ENCODE measurements around the gene ZNF236. TPM values are rescaled to one million over a fixed set of nuclear protein-coding genes. Genes with fewer than 3 reads are reported as not detected.

The ZNF236 gene
- total RNA-seq, 1 donor from 2014 or later = 19.4 TPM

GRCh38 chr18:76948345-76948744 lies 126.0 kb downstream of the ZNF236 start:
- peaks cover 1% of the 10 kb centered on the region for H3K27me3 Mint-ChIP-seq (ENCODE audit: unreplicated experiment)
- H3K9me3 Mint-ChIP-seq (ENCODE audit: unreplicated experiment) = no peaks in the 10 kb centered on the region
- H3K4me3 Mint-ChIP-seq (ENCODE audit: unreplicated experiment) = no peak overlapping the region
- no peaks in the 10 kb centered on the region for H3K4me1 Mint-ChIP-seq (ENCODE audit: unreplicated experiment)
- no peak for TF ChIP-seq CTCF (IDR thresholded peaks at IDR 0.05; ENCODE audit: unreplicated experiment)
- no peak overlapping the region for H3K27ac Mint-ChIP-seq (ENCODE audit: unreplicated experiment)
- no peak for DNase-seq (ENCODE audit: low spot score)
- peaks cover 38% of the 10 kb centered on the region for H3K36me3 Mint-ChIP-seq (ENCODE audit: low read depth, unreplicated experiment)

- no peak for TF ChIP-seq CTCF (IDR thresholded peaks at IDR 0.05; ENCODE audit: unreplicated experiment)
- DNase-seq (ENCODE audit: low spot score) = no peak
- no peaks in the 10 kb centered on the region for H3K4me1 Mint-ChIP-seq (ENCODE audit: unreplicated experiment)
- H3K4me3 Mint-ChIP-seq (ENCODE audit: unreplicated experiment) = no peak overlapping the region
- H3K36me3 Mint-ChIP-seq (ENCODE audit: low read depth, unreplicated experiment) = peaks cover 31% of the 10 kb centered on the region
- H3K27me3 Mint-ChIP-seq (ENCODE audit: unreplicated experiment) = peaks cover 2% of the 10 kb centered on the region
- no peaks in the 10 kb centered on the region for H3K9me3 Mint-ChIP-seq (ENCODE audit: unreplicated experiment)
- H3K27ac Mint-ChIP-seq (ENCODE audit: unreplicated experiment) = no peak overlapping the region
These were observed 129.3 kb downstream of the ZNF236 start for GRCh38 chr18:76951456-76952247.

GRCh38 chr18:76952747-76953146 lies 130.4 kb downstream of the ZNF236 start:
- Mint-ChIP-seq H3K36me3 (ENCODE audit: low read depth, unreplicated experiment) (peaks cover 36% of the 10 kb centered on the region), H3K4me1 (ENCODE audit: unreplicated experiment) (no peaks in the 10 kb centered on the region), H3K27me3 (ENCODE audit: unreplicated experiment) (peaks cover 4% of the 10 kb centered on the region), H3K9me3 (ENCODE audit: unreplicated experiment) (no peaks in the 10 kb centered on the region), H3K4me3 (ENCODE audit: unreplicated experiment) (no peak overlapping the region), H3K27ac (ENCODE audit: unreplicated experiment) (no peak overlapping the region)
- TF ChIP-seq CTCF (IDR thresholded peaks at IDR 0.05; ENCODE audit: unreplicated experiment) = no peak
- DNase-seq (ENCODE audit: low spot score) = no peak

GRCh38 chr18:76953156-76953555 lies 130.8 kb downstream of the ZNF236 start:
- no peaks in the 10 kb centered on the region for H3K4me1 Mint-ChIP-seq (ENCODE audit: unreplicated experiment)
- peaks cover 34% of the 10 kb centered on the region for H3K36me3 Mint-ChIP-seq (ENCODE audit: low read depth, unreplicated experiment)
- no peak overlapping the region for H3K4me3 Mint-ChIP-seq (ENCODE audit: unreplicated experiment)
- DNase-seq (ENCODE audit: low spot score) = no peak
- no peak for TF ChIP-seq CTCF (IDR thresholded peaks at IDR 0.05; ENCODE audit: unreplicated experiment)
- H3K9me3 Mint-ChIP-seq (ENCODE audit: unreplicated experiment) = no peaks in the 10 kb centered on the region
- H3K27ac Mint-ChIP-seq (ENCODE audit: unreplicated experiment) = no peak overlapping the region
- H3K27me3 Mint-ChIP-seq (ENCODE audit: unreplicated experiment) = peaks cover 4% of the 10 kb centered on the region

- H3K27ac Mint-ChIP-seq (ENCODE audit: unreplicated experiment) = no peak overlapping the region
- no peak for TF ChIP-seq CTCF (IDR thresholded peaks at IDR 0.05; ENCODE audit: unreplicated experiment)
- DNase-seq (ENCODE audit: low spot score) = no peak
These were observed 131.4 kb downstream of the ZNF236 start for GRCh38 chr18:76953583-76954233.

More at GRCh38 chr18:76953583-76954233, 131.4 kb downstream of the ZNF236 start:
- H3K27me3 Mint-ChIP-seq (ENCODE audit: unreplicated experiment) = peaks cover 4% of the 10 kb centered on the region
- no peaks in the 10 kb centered on the region for H3K9me3 Mint-ChIP-seq (ENCODE audit: unreplicated experiment)
- no peaks in the 10 kb centered on the region for H3K4me1 Mint-ChIP-seq (ENCODE audit: unreplicated experiment)
- H3K4me3 Mint-ChIP-seq (ENCODE audit: unreplicated experiment) = no peak overlapping the region
- peaks cover 28% of the 10 kb centered on the region for H3K36me3 Mint-ChIP-seq (ENCODE audit: low read depth, unreplicated experiment)

Data from endothelial cell (in vitro differentiated cells).